ENCODE measurements around the gene GSTA4. TPM values are rescaled to one million over a fixed set of nuclear protein-coding genes. Genes with fewer than 3 reads are reported as not detected.

GSTA4 gene
- polyA plus RNA-seq, 1 donor from 2014 or later = 764 TPM

GRCh38 chr6:53029257-53029656 lies 34.2 kb upstream of the GSTA4 start:
- TF ChIP-seq REST (IDR thresholded peaks at IDR 0.05; ENCODE audit: borderline replicate concordance) (no peak), RAD21 (conservative IDR thresholded peaks at IDR 0.05) (no peak), EZH2 (IDR thresholded peaks at IDR 0.05; ENCODE audit: borderline replicate concordance, insufficient read depth, low read length, poor library complexity, severe bottlenecking) (no peak), MXI1 (conservative IDR thresholded peaks at IDR 0.05; ENCODE audit: poor library complexity, severe bottlenecking) (no peak), CTCF (IDR thresholded peaks at IDR 0.05; ENCODE audit: poor library complexity, severe bottlenecking) (no peak), TAF1 (IDR thresholded peaks at IDR 0.05; ENCODE audit: low read depth) (no peak), EP300 (conservative IDR thresholded peaks at IDR 0.05; ENCODE audit: poor library complexity, severe bottlenecking) (no peak), POLR2AphosphoS5 (IDR thresholded peaks at IDR 0.05) (no peak), SMC3 (conservative IDR thresholded peaks at IDR 0.05; ENCODE audit: poor library complexity) (no peak)
- Histone ChIP-seq H3K79me2 (replicated peaks; ENCODE audit: insufficient read depth, low read length) (no peaks in the 10 kb centered on the region), H4K20me1 (ENCODE audit: insufficient read depth) (no peaks in the 10 kb centered on the region), H3K27me3 (ENCODE audit: insufficient read depth, low read depth, low read length) (no peaks in the 10 kb centered on the region), H2AFZ (ENCODE audit: low read depth, low read length) (no peak overlapping the region), H3K9me3 (ENCODE audit: low read length) (no peaks in the 10 kb centered on the region), H3K9me2 (ENCODE audit: insufficient read depth, low read length) (no peaks in the 10 kb centered on the region), H3K4me3 (ENCODE audit: low read length) (no peak overlapping the region), H3F3A (ENCODE audit: insufficient read depth, low read length, poor library complexity, severe bottlenecking) (no peaks in the 10 kb centered on the region), H3K4me2 (ENCODE audit: low read length) (no peak overlapping the region), H3K27ac (ENCODE audit: low read length) (no peak overlapping the region), H3K9ac (ENCODE audit: low read length) (no peak overlapping the region), H3K36me3 (ENCODE audit: insufficient read depth, low read length) (peaks cover 20% of the 10 kb centered on the region)

GRCh38 chr6:53028467-53028866 lies 33.4 kb upstream of the GSTA4 start:
- Histone ChIP-seq H4K20me1 (ENCODE audit: insufficient read depth) (no peaks in the 10 kb centered on the region), H3K4me2 (ENCODE audit: low read length) (no peak overlapping the region), H2AFZ (ENCODE audit: low read depth, low read length) (no peak overlapping the region), H3K4me3 (ENCODE audit: low read length) (no peak overlapping the region), H3F3A (ENCODE audit: insufficient read depth, low read length, poor library complexity, severe bottlenecking) (no peaks in the 10 kb centered on the region), H3K9ac (ENCODE audit: low read length) (no peak overlapping the region), H3K27me3 (ENCODE audit: insufficient read depth, low read depth, low read length) (no peaks in the 10 kb centered on the region), H3K36me3 (ENCODE audit: insufficient read depth, low read length) (peaks cover 20% of the 10 kb centered on the region), H3K9me3 (ENCODE audit: low read length) (no peaks in the 10 kb centered on the region), H3K27ac (ENCODE audit: low read length) (no peak overlapping the region), H3K79me2 (replicated peaks; ENCODE audit: insufficient read depth, low read length) (no peaks in the 10 kb centered on the region), H3K9me2 (ENCODE audit: insufficient read depth, low read length) (no peaks in the 10 kb centered on the region)
- no peak for TF ChIP-seq POLR2AphosphoS5 (IDR thresholded peaks at IDR 0.05)
- TF ChIP-seq REST (IDR thresholded peaks at IDR 0.05; ENCODE audit: borderline replicate concordance) = no peak
- no peak for TF ChIP-seq CTCF (IDR thresholded peaks at IDR 0.05; ENCODE audit: poor library complexity, severe bottlenecking)
- no peak for TF ChIP-seq MXI1 (conservative IDR thresholded peaks at IDR 0.05; ENCODE audit: poor library complexity, severe bottlenecking)
- TF ChIP-seq SMC3 (conservative IDR thresholded peaks at IDR 0.05; ENCODE audit: poor library complexity) = no peak
- TF ChIP-seq RAD21 (conservative IDR thresholded peaks at IDR 0.05) = no peak
- no peak for TF ChIP-seq EP300 (conservative IDR thresholded peaks at IDR 0.05; ENCODE audit: poor library complexity, severe bottlenecking)
- TF ChIP-seq TAF1 (IDR thresholded peaks at IDR 0.05; ENCODE audit: low read depth) = no peak
- TF ChIP-seq EZH2 (IDR thresholded peaks at IDR 0.05; ENCODE audit: borderline replicate concordance, insufficient read depth, low read length, poor library complexity, severe bottlenecking) = no peak

Data from neural cell (in vitro differentiated cells).